SK-N-SH (cell line): Measurements from ENCODE around the gene UBE2D2. TPM values are rescaled to one million over a fixed set of nuclear protein-coding genes. Genes with fewer than 3 reads are reported as not detected.

Source experiments
- CTCF ChIA-PET: fragments of 300-600, 350-600 bp; formaldehyde crosslinking; extraction: SDS; loops from one replicate; lab custom pipeline; 2021; lab: Yijun Ruan, JAX
- POLR2A ChIA-PET: fragments of 350-600 bp; sonication (Branson Sonifier 250); formaldehyde crosslinking; extraction: SDS; loops from one replicate; lab custom pipeline; 2020; ENCODE audit warnings: antibody characterized with exemption, inconsistent platforms; lab: Yijun Ruan, JAX
- DNase-seq: peaks from one replicate; pipeline ENCODE4 v3.0.0; 2012
- H2AFZ ChIP-seq: fragments of 200-600 bp; sonication (generic); 2 replicates; pipeline ENCODE4 v1.8.1; 2016; ENCODE audit warnings: antibody characterized with exemption, mild to moderate bottlenecking, low read depth
- H3F3A ChIP-seq: fragments of 200-600 bp; sonication (generic); replicated peaks from 2 replicates; pipeline ENCODE3; 2016; ENCODE audit warnings: antibody characterized with exemption, mild to moderate bottlenecking; ENCODE audit not compliant: insufficient read depth
- H3K27ac ChIP-seq, 2 experiments: fragments of 200-500 bp in 1 of 2; fragments of 200-600 bp in 1 of 2; sonication (Bioruptor generic) in 1 of 2; sonication (generic), shearing (Covaris generic) in 1 of 2; 2 replicates each; pipeline versions ENCODE4 v1.5.1 to v1.6.1; 2014 to 2016; ENCODE audit warnings: low read depth in 2 of 2, inconsistent platforms in 1 of 2, low read length in 1 of 2, mild to moderate bottlenecking in 1 of 2, mixed read lengths in 1 of 2
- H3K27me3 ChIP-seq: fragments of 200-600 bp; sonication (generic), shearing (Covaris generic); 2 replicates; pipeline ENCODE4 v1.6.1; 2016; ENCODE audit warnings: mixed run types; ENCODE audit not compliant: insufficient read depth
- H3K36me3 ChIP-seq, 2 experiments: fragments of 200-500 bp in 1 of 2; fragments of 200-600 bp in 1 of 2; sonication (Bioruptor generic) in 1 of 2; sonication (generic) in 1 of 2; replicated peaks in 1 of 2; 2 replicates each; pipeline versions ENCODE3 to v1.5.1; 2014 to 2016; ENCODE audit warnings: low read length in 1 of 2, mild to moderate bottlenecking in 1 of 2; ENCODE audit not compliant: insufficient read depth in 2 of 2, control insufficient read depth in 1 of 2
- H3K4me1 ChIP-seq, 2 experiments: fragments of 200-500 bp in 1 of 2; fragments of 200-600 bp in 1 of 2; sonication (Bioruptor generic) in 1 of 2; sonication (generic), shearing (Covaris generic) in 1 of 2; 2 replicates each; pipeline versions ENCODE4 v1.5.1 to v1.6.1; 2014 to 2016; ENCODE audit warnings: low read depth in 1 of 2, low read length in 1 of 2, mixed run types in 1 of 2; ENCODE audit not compliant: insufficient read depth in 2 of 2, control insufficient read depth in 1 of 2
- H3K4me2 ChIP-seq: fragments of 200-600 bp; sonication (generic), shearing (Covaris generic); 2 replicates; pipeline ENCODE4 v1.6.1; 2017; ENCODE audit warnings: mixed run types
- H3K4me3 ChIP-seq, 2 experiments: fragments of 200-500 bp in 1 of 2; fragments of 200-600 bp in 1 of 2; sonication (Bioruptor generic) in 1 of 2; sonication (generic), shearing (Covaris generic) in 1 of 2; 2 replicates each; pipeline versions ENCODE4 v1.5.1 to v1.8.1; 2014 to 2016; ENCODE audit warnings: low read depth in 2 of 2, inconsistent platforms in 1 of 2, low read length in 1 of 2, mild to moderate bottlenecking in 1 of 2, mixed read lengths in 1 of 2, moderate library complexity in 1 of 2
- H3K79me2 ChIP-seq: fragments of 200-600 bp; sonication (generic); 2 replicates; pipeline ENCODE4 v1.8.1; 2017; ENCODE audit warnings: mild to moderate bottlenecking; ENCODE audit not compliant: insufficient read depth
- H3K9ac ChIP-seq: fragments of 200-600 bp; sonication (generic); 2 replicates; pipeline ENCODE4 v1.6.1; 2017; ENCODE audit warnings: mixed run types
- H3K9me2 ChIP-seq: fragments of 200-600 bp; sonication (generic); 2 replicates; pipeline ENCODE4 v1.6.1; 2017; ENCODE audit warnings: mixed run types
- H3K9me3 ChIP-seq: fragments of 200-600 bp; sonication (generic); 2 replicates; pipeline ENCODE4 v1.6.1; 2017; ENCODE audit warnings: mixed run types, mild to moderate bottlenecking, moderate library complexity
- H4K20me1 ChIP-seq: fragments of 200-600 bp; sonication (generic); 2 replicates; pipeline ENCODE4 v1.6.1; 2017; ENCODE audit warnings: mild to moderate bottlenecking, mixed run types; ENCODE audit not compliant: insufficient read depth
- CTCF ChIP-seq: fragments of 200-600 bp; sonication (generic); IDR thresholded peaks from 2 replicates; pipeline ENCODE4 v1.6.1; 2017; ENCODE audit warnings: antibody characterized with exemption, mild to moderate bottlenecking, moderate library complexity
- FOXJ3 ChIP-seq: sonication (generic); formaldehyde crosslinking; IDR thresholded peaks from 2 replicates; pipeline ENCODE4 v1.5.1; 2020; ENCODE audit warnings: mild to moderate bottlenecking, missing genetic modification reagents
- GABPA ChIP-seq: IDR thresholded peaks from 2 replicates; pipeline ENCODE4 v1.4.0; 2012; ENCODE audit warnings: low read depth, mild to moderate bottlenecking
- JUND ChIP-seq: IDR thresholded peaks from 2 replicates; pipeline ENCODE4 v1.4.0; 2012
- MXI1 ChIP-seq: IDR thresholded peaks from 2 replicates; pipeline ENCODE4 v1.6.1; 2012; ENCODE audit warnings: mild to moderate bottlenecking, low read depth, low read length, improper control_type of control experiment
- REST ChIP-seq: IDR thresholded peaks from 2 replicates; pipeline ENCODE4 v1.6.1; 2012; ENCODE audit warnings: mild to moderate bottlenecking, low read depth, low read length, moderate library complexity
- RFX5 ChIP-seq: IDR thresholded peaks from 2 replicates; pipeline ENCODE4 v1.6.1; 2012; ENCODE audit warnings: mild to moderate bottlenecking, improper control_type of control experiment, low read length
- SIN3A ChIP-seq: IDR thresholded peaks from 2 replicates; pipeline ENCODE4 v1.6.1; 2012; ENCODE audit warnings: low read depth, mild to moderate bottlenecking, low read length, moderate library complexity, borderline replicate concordance
- SMC3 ChIP-seq: IDR thresholded peaks from 2 replicates; pipeline ENCODE4 v1.6.1; 2012; ENCODE audit warnings: low read depth, low read length, improper control_type of control experiment
- TAF1 ChIP-seq: IDR thresholded peaks from 2 replicates; pipeline ENCODE4 v1.6.1; 2012; ENCODE audit warnings: low read depth, mild to moderate bottlenecking, low read length, moderate library complexity, borderline replicate concordance
- TCF12 ChIP-seq: IDR thresholded peaks from 2 replicates; pipeline ENCODE4 v1.4.0; 2012
- USF2 ChIP-seq: fragments of 150-350 bp; IDR thresholded peaks from 2 replicates; pipeline ENCODE4 v1.6.1; 2017; ENCODE audit warnings: antibody characterized with exemption, low read length, low read depth, borderline replicate concordance
- ZBTB33 ChIP-seq: IDR thresholded peaks from 2 replicates; pipeline ENCODE4 v1.4.0; 2012; ENCODE audit warnings: low read depth, borderline replicate concordance
- WGBS: methylation state at CpG from one replicate; pipeline ENCODE4 v1.1.6; 2017; ENCODE audit warnings: low lambda C conversion rate; 5-methylcytosine and 5-hydroxymethylcytosine counted together
- polyA plus RNA-seq, 3 experiments: library from polyadenylated mRNA; depleted of rRNA; stranded (reverse); fragments of >200 nt; gene quantifications; 2 replicates each; pipeline ENCODE4 v1.2.3, GENCODE V29; 2012

UBE2D2 gene
- polyA plus RNA-seq, 1 of the 3 experiments (the other 2 are of a cell fraction), result 24.5 TPM

GRCh38 chr5:139642213-139642612 lies 81.1 kb downstream of the UBE2D2 start:
- WGBS, result 95% methylated on average over 7 of the region's 7 CpGs
- Histone ChIP-seq H3K79me2 (no peaks in the 10 kb centered on the region), H4K20me1 (no peaks in the 10 kb centered on the region), H3K9me3 (no peaks in the 10 kb centered on the region), H3K36me3 (no peaks in the 10 kb centered on the region), H3K27me3 (no peaks in the 10 kb centered on the region), H3K9ac (no peak overlapping the region), H3K4me2 (no peak overlapping the region), H3F3A (peaks cover 15% of the 10 kb centered on the region), H3K9me2 (no peaks in the 10 kb centered on the region), H3K4me1 (peaks cover 25 to 53% of the 10 kb centered on the region in 2 experiments), H3K4me3 (no peak overlapping the region), H2AFZ (no peak overlapping the region), H3K27ac (no peak overlapping the region)
- POLR2A ChIA-PET, result no interaction called here
- DNase-seq, result peak; percentile 11
- TF ChIP-seq REST (no peak), TAF1 (no peak), JUND (no peak), USF2 (no peak), SIN3A (no peak), RFX5 (no peak), MXI1 (no peak), CTCF (no peak), GABPA (no peak), ZBTB33 (no peak), SMC3 (no peak), FOXJ3 (CRISPR knock-in tag) (no peak), TCF12 (no peak)
- CTCF ChIA-PET, result interaction anchor here (0.9 to 22.4 kb wide), 5 partner anchors 6 to 125 kb away, joined by 3 to 627 read pairs (median 238); no protein-coding TSS in a partner anchor
